ENCODE measurements around the gene SPAG5.
"Not testable (repeated sequence)": the region's sequence is repeated elsewhere in the genome, so short reads cannot be mapped to it uniquely, and the experiment has no call there.

Gene SPAG5

DNA sequence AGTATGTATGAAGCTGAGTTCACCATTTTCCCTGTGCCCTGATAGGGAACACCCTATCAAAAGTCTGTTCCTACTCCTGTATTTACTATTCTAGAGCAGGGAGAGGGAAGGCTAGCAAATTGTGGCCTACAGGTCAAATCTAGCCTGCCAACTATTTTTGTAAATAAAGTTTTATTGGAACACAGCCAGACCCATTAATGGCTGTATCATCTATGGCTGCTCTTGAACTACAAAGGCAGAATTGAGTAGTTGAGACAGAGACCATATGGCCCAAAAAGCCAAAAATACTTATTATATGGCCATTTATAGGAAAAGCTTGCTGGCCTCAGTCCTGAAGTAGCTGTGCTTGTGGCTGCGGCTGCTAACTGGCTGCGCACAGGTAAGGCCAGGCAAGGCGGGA lies 17.9 kb downstream of the SPAG5 start:
- peaks cover 2% of the 10 kb centered on the region for H3K36me3 Mint-ChIP-seq
- peaks cover 13% of the 10 kb centered on the region for H3K4me1 Mint-ChIP-seq
- H3K9me3 Mint-ChIP-seq = no peaks in the 10 kb centered on the region
- H3K4me3 Mint-ChIP-seq = no peak overlapping the region
- H3K27ac Mint-ChIP-seq = no peak overlapping the region
- no peaks in the 10 kb centered on the region for H3K27me3 Mint-ChIP-seq

GRCh38 chr17:28579526-28579925 lies 19.3 kb downstream of the SPAG5 start:
- Mint-ChIP-seq H3K9me3 (no peaks in the 10 kb centered on the region), H3K27me3 (no peaks in the 10 kb centered on the region), H3K27ac (no peak overlapping the region), H3K4me3 (no peak overlapping the region), H3K36me3 (no peaks in the 10 kb centered on the region), H3K4me1 (peaks cover 21% of the 10 kb centered on the region)

DNA sequence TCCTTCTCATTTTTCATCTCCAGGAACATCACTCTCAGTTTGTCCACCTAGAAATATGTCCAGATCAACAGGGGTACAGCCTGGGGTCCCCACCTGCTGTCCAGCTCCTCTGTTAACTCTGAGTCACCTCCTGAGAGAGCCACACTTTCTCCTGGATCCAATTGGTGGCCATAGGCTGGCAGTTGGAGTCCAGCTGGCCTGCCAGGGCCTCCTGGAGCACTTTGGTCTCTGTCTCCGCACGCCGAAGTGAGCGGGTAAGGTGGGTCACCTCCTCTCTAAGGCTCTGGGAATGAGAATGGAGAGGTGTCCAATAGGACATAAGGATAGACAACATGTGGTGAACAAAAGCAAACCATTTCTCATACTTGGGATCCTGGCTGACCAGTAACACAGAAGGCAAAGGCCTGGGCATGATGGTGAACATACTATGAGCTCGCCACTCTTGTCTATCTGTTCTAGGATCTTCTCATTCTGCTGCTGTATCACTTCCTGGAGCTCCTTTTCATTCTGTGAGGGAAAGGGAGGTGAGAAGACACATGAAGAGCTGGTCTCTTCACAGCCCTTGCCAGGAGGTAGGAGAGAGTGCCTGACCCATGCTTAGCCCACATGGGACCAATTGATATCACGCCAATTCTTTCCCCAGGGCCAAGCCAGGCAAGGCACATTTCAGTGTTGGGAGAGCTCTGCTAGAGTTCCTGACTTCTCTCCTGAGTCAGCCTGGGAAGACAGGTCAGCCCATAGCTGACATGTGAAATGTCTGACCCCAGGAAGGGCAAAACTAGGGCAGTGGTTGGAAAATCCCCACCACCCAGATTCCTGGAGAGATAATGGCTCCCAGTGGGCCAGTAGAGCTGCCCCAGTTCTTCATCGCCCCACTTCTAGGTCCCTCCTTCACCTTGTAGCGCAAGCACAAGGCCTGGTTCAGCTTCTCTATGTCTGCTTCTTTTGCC lies 20.3 kb downstream of the SPAG5 start:
- Mint-ChIP-seq H3K27me3 (no peaks in the 10 kb centered on the region), H3K27ac (no peak overlapping the region), H3K4me1 (peaks cover 26% of the 10 kb centered on the region), H3K36me3 (peaks cover 2% of the 10 kb centered on the region), H3K4me3 (no peak overlapping the region), H3K9me3 (no peaks in the 10 kb centered on the region)

- Mint-ChIP-seq H3K36me3 (peaks cover 2% of the 10 kb centered on the region), H3K27me3 (no peaks in the 10 kb centered on the region), H3K9me3 (no peaks in the 10 kb centered on the region), H3K4me3 (no peak overlapping the region), H3K4me1 (peaks cover 35% of the 10 kb centered on the region), H3K27ac (no peak overlapping the region)
These were observed 21.4 kb downstream of the SPAG5 start for GRCh38 chr17:28577466-28577824.

- H3K36me3 Mint-ChIP-seq = peaks cover 2% of the 10 kb centered on the region
These were observed 21.9 kb downstream of the SPAG5 start, which contains the start of gene ALDOC for GRCh38 chr17:28576758-28577465. TSS of gene ALDOC (minus strand) at chr17:28576895. CDS start at chr17:28575532, 1,363 bp downstream.

GRCh38 chr17:28576016-28576415 lies 22.8 kb downstream of the SPAG5 start:
- H3K9me3 Mint-ChIP-seq, H3K36me3 Mint-ChIP-seq, H3K27me3 Mint-ChIP-seq: not testable (repeated sequence)
- H3K4me3 Mint-ChIP-seq = peak overlapping the region; percentile 83
- H3K27ac Mint-ChIP-seq = peak overlapping the region; percentile 65
- H3K4me1 Mint-ChIP-seq = peaks cover 42% of the 10 kb centered on the region

More at GRCh38 chr17:28576758-28577465, 21.9 kb downstream of the SPAG5 start, which contains the start of gene ALDOC:
- H3K4me1 Mint-ChIP-seq = peaks cover 41% of the 10 kb centered on the region
- peak within 1 kb of the TSS; percentile 83 for H3K4me3 Mint-ChIP-seq
- H3K27ac Mint-ChIP-seq = peak within 1 kb of the TSS; percentile 79
- no peaks in the 10 kb centered on the region for H3K9me3 Mint-ChIP-seq
- H3K27me3 Mint-ChIP-seq = no peaks in the 10 kb centered on the region

- peaks cover 48% of the 10 kb centered on the region for H3K4me1 Mint-ChIP-seq
- peaks cover 2% of the 10 kb centered on the region for H3K36me3 Mint-ChIP-seq
- peak overlapping the region; percentile 59 for H3K27ac Mint-ChIP-seq
- H3K9me3 Mint-ChIP-seq = no peaks in the 10 kb centered on the region
- no peaks in the 10 kb centered on the region for H3K27me3 Mint-ChIP-seq
- H3K4me3 Mint-ChIP-seq = no peak overlapping the region
These were observed 23.6 kb downstream of the SPAG5 start for GRCh38 chr17:28575126-28575795.

DNA sequence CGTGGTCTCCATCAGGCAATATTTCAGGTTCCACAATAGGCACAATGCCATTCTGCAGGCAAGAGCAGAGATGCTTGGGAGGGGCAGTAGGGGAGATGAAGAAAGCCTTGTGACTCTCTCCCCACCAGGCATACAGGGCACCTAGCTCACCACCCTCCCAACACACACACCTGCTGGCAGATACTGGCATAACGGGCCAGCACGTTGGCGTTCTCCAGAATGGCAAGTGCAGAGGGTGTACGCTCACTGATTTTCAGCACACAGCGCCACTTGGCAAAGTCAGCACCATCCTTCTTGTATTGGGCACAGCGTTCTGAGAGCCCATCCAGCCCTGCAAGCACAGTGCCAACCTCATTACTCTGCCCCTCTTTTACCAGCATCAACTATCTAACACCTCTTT lies 24.3 kb downstream of the SPAG5 start:
- H3K27me3 Mint-ChIP-seq = no peaks in the 10 kb centered on the region
- H3K36me3 Mint-ChIP-seq = peaks cover 2% of the 10 kb centered on the region
- H3K4me3 Mint-ChIP-seq = no peak overlapping the region
- peaks cover 55% of the 10 kb centered on the region for H3K4me1 Mint-ChIP-seq
- H3K9me3 Mint-ChIP-seq = no peaks in the 10 kb centered on the region
- no peak overlapping the region for H3K27ac Mint-ChIP-seq

- peaks cover 58% of the 10 kb centered on the region for H3K4me1 Mint-ChIP-seq
- no peak overlapping the region for H3K27ac Mint-ChIP-seq
- no peaks in the 10 kb centered on the region for H3K9me3 Mint-ChIP-seq
- no peak overlapping the region for H3K4me3 Mint-ChIP-seq
- H3K36me3 Mint-ChIP-seq = peaks cover 2% of the 10 kb centered on the region
- H3K27me3 Mint-ChIP-seq = no peaks in the 10 kb centered on the region
These were observed 24.8 kb downstream of the SPAG5 start for GRCh38 chr17:28573966-28574480.

DNA sequence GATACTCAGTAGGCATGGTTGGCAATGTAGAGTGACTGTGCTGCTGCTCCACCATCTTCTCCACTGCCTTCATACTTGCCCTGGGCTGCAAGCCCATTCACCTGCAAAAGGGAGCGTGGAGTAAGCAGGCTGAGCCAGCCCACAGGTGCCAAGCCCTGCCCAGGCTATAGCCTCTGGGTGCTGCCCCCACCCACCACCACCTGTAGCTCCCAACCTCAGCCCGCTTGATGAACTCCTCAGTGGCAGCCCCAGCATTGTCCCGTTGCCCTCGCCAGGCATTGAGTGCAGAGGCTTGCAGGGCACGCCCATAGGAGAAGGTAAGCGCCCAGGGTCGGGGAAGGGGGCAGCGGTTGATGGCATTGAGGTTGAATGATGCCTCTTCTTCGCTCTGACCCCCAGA lies 25.3 kb downstream of the SPAG5 start:
- H3K4me3 Mint-ChIP-seq = no peak overlapping the region

DNA sequence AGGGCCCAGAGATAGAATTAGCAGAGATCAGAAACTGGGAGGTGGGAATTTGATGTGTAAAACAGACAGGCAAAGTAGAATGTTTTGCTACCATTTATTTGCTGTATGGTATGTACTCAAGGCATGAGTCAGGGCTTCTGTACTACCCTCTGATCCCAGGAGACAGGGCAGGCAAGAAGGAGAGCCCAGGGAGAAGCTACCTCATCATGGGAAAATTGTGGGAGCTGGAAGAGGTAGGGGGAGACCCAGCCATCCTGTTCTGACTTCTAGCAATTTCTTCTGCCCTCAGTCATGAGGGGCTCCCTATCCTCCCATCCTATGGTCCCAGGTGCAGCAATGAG lies 25.8 kb downstream of the SPAG5 start:
- Mint-ChIP-seq H3K27ac (peak overlapping the region; percentile 10), H3K27me3 (no peaks in the 10 kb centered on the region), H3K36me3 (peaks cover 2% of the 10 kb centered on the region), H3K4me1 (peaks cover 66% of the 10 kb centered on the region), H3K9me3 (no peaks in the 10 kb centered on the region), H3K4me3 (no peak overlapping the region)

More for the DNA sequence above, 25.3 kb downstream of the SPAG5 start:
- Mint-ChIP-seq H3K9me3 (no peaks in the 10 kb centered on the region), H3K27ac (no peak overlapping the region), H3K36me3 (peaks cover 2% of the 10 kb centered on the region), H3K4me1 (peaks cover 60% of the 10 kb centered on the region), H3K27me3 (no peaks in the 10 kb centered on the region)

DNA sequence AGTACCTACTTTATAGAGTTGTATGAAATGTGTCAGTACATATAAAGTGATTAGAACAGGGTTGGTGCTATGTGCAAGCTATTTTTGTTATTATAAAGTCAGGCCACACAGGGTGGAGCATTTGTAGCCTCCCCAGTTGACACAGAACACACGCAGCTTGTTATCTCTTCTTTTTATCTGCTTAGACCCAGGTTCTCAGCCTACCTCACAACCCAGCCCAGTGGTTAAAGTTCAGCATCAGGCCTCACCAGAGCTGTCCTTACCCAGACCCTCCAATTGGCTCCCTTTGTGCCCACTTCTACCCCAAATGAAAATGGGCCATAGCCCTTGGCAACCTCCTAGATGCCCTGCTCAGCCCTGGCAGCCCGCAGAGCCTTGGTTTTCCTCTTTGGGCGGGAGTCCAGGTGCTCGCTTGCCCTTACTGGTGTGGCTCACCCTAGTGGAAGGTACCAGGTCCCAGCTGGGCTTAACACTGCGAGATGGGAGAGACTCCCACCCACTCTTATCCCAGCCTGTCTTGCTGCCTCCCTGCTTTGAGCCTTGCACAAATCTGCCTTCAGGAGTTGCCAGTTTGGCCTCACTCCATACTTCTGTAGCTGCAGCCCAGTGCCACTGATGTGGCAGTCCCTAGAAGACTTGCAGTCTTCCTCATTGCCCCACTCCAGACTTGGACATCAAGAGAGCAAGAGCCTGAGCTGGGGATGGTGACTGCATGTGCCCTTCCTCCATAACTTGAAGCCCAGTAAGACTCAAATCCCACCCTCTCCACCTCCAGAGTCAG lies 26.4 kb downstream of the SPAG5 start:
- H3K9me3 Mint-ChIP-seq = no peaks in the 10 kb centered on the region
- H3K4me1 Mint-ChIP-seq = peaks cover 71% of the 10 kb centered on the region
- peak overlapping the region; percentile 87 for H3K27ac Mint-ChIP-seq
- no peaks in the 10 kb centered on the region for H3K27me3 Mint-ChIP-seq
- peaks cover 4% of the 10 kb centered on the region for H3K36me3 Mint-ChIP-seq
- H3K4me3 Mint-ChIP-seq = peak overlapping the region; percentile 94

DNA sequence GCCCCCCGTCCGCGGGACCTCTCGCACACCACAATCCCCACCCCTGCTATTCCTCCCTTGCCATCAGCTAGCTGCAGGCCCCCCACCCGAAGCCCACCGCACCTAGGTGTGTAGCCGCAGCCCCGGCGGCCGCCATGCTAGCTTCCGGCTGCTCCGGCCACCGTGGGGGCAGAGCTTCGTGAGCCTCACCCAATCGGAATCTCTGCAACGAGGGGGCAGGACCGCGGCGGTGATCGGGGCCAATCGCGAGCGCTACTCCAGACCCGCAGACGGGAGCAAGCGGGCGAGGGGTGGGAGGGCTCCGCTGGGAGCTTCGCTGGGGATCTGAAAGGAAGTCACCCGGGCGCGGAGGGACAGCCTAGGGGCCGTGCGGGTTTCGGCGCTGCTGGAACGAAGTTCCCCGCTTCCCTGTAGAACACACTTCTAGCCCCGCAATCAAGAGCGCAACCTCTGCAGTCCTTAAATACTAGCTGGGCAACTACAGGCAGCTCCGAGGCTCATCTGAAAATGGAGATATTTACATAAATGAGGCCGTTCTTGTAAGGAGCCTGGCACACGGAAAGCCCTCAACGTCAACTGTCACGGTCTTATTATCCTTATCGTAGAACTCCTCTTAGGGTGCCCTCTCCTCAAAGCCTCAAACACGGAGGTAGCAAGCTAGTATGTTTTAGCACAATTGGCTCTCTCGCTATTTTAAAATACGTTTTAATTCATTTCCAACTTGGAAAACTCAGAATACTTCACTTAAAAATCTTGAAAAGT lies 27.3 kb downstream of the SPAG5 start, which contains the start of gene PIGS:
Gene PIGS, minus strand, starts transcription at position 164 of the 762 bp plus-strand sequence. Its CDS starts 28 bp downstream, at position 136.
- Mint-ChIP-seq H3K4me3 (peak within 1 kb of the TSS; percentile 94), H3K27ac (peak within 1 kb of the TSS; percentile 97), H3K27me3 (no peaks in the 10 kb centered on the region), H3K36me3 (peaks cover 6% of the 10 kb centered on the region), H3K9me3 (no peaks in the 10 kb centered on the region), H3K4me1 (peaks cover 70% of the 10 kb centered on the region)

- H3K4me1 Mint-ChIP-seq = peaks cover 63% of the 10 kb centered on the region
- peak overlapping the region; percentile 97 for H3K27ac Mint-ChIP-seq
- H3K36me3 Mint-ChIP-seq = peaks cover 6% of the 10 kb centered on the region
- H3K27me3 Mint-ChIP-seq = no peaks in the 10 kb centered on the region
- peak overlapping the region; percentile 94 for H3K4me3 Mint-ChIP-seq
- no peaks in the 10 kb centered on the region for H3K9me3 Mint-ChIP-seq
These were observed 28.0 kb downstream of the SPAG5 start for GRCh38 chr17:28570716-28571360.

Data from activated naive CD4-positive, alpha-beta T cell treated with anti-CD3 and anti-CD28 coated beads, Interleukin-2, amount 50 U/mL, for 24 hours (primary cell).